ENCODE results near the gene MARVELD3. TPM values are rescaled to one million over a fixed set of nuclear protein-coding genes. Genes with fewer than 3 reads are reported as not detected.
"Not testable (repeated sequence)": the region's sequence is repeated elsewhere in the genome, so short reads cannot be mapped to it uniquely, and the experiment has no call there.

MARVELD3 gene
- total RNA-seq, 4 donors from 2014 or later, result 3.8 to 10.2 (median 6.2) TPM

- H3K36me3 ChIP-seq, result no peaks in the 10 kb centered on the region
- H3K4me3 ChIP-seq, result no peak overlapping the region
- WGBS, result 89% methylated on average over 4 of the region's 4 CpGs
- no peaks in the 10 kb centered on the region for H3K27me3 ChIP-seq
- H3K9me3 ChIP-seq, result no peaks in the 10 kb centered on the region
- H3K4me1 ChIP-seq, result no peaks in the 10 kb centered on the region
- DNase-seq (ENCODE audit: low spot score in 2 of 2), result no peak
- H3K27ac ChIP-seq, result no peak overlapping the region
- TF ChIP-seq POLR2AphosphoS5 (IDR thresholded peaks at IDR 0.05) (no peak), EP300 (IDR thresholded peaks at IDR 0.05) (no peak), CTCF (IDR thresholded peaks at IDR 0.05) (no peak), POLR2A (IDR thresholded peaks at IDR 0.05) (no peak)
Observed at GRCh38 chr16:71590584-71590983, 35.4 kb upstream of the MARVELD3 start.

DNA sequence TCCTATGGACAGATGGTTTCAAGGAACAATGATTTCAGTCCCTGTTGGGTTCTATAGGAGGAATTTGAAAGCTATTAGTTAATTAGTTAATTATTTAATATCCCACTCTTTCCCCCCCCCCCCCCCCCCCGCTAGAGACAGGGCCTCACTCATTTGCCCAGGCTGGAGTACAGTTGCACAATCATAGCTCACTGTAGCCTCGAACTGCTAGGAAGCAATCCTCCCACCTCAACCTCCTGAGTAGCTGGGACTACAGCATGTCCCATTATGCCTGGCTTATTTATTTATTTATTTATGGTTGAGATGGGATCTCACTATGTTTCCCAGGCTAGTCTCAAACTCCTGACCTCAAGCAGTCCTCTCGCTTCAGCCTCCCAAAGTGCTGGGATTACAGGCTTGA lies 34.1 kb upstream of the MARVELD3 start:
- Histone ChIP-seq H3K4me3 (no peak overlapping the region), H3K27me3 (no peaks in the 10 kb centered on the region), H3K27ac (no peak overlapping the region), H3K9me3 (no peaks in the 10 kb centered on the region), H3K4me1 (no peaks in the 10 kb centered on the region), H3K36me3 (no peaks in the 10 kb centered on the region)
- WGBS, result 74% methylated on average over 3 of the region's 3 CpGs
- no peak for TF ChIP-seq CTCF (IDR thresholded peaks at IDR 0.05)
- TF ChIP-seq EP300 (IDR thresholded peaks at IDR 0.05), result no peak
- no peak for TF ChIP-seq POLR2AphosphoS5 (IDR thresholded peaks at IDR 0.05)
- DNase-seq (ENCODE audit: low spot score in 2 of 2), result no peak

- no peak for DNase-seq (ENCODE audit: low spot score in 2 of 2)
- no peak overlapping the region for H3K4me3 ChIP-seq
- TF ChIP-seq EP300 (IDR thresholded peaks at IDR 0.05) (no peak), CTCF (IDR thresholded peaks at IDR 0.05) (no peak), POLR2AphosphoS5 (IDR thresholded peaks at IDR 0.05) (no peak), POLR2A (IDR thresholded peaks at IDR 0.05) (no peak)
- H3K36me3 ChIP-seq, result no peaks in the 10 kb centered on the region
- 79% methylated on average over 3 of the region's 3 CpGs for WGBS
- no peaks in the 10 kb centered on the region for H3K27me3 ChIP-seq
- no peaks in the 10 kb centered on the region for H3K9me3 ChIP-seq
- H3K4me1 ChIP-seq, result no peaks in the 10 kb centered on the region
- H3K27ac ChIP-seq, result no peak overlapping the region
Observed at GRCh38 chr16:71593048-71593999, 32.7 kb upstream of the MARVELD3 start.

- H3K4me3 ChIP-seq, result no peak overlapping the region
- DNase-seq (ENCODE audit: low spot score in 2 of 2), result no peak
- H3K9me3 ChIP-seq, result no peaks in the 10 kb centered on the region
- no peaks in the 10 kb centered on the region for H3K4me1 ChIP-seq
- no peak overlapping the region for H3K27ac ChIP-seq
- H3K36me3 ChIP-seq, result no peaks in the 10 kb centered on the region
- 86% methylated on average over 5 of the region's 5 CpGs for WGBS
- TF ChIP-seq POLR2AphosphoS5 (IDR thresholded peaks at IDR 0.05) (no peak), CTCF (IDR thresholded peaks at IDR 0.05) (no peak), EP300 (IDR thresholded peaks at IDR 0.05) (no peak), POLR2A (IDR thresholded peaks at IDR 0.05) (no peak)
- no peaks in the 10 kb centered on the region for H3K27me3 ChIP-seq
Observed at GRCh38 chr16:71594000-71594646, 31.9 kb upstream of the MARVELD3 start.

GRCh38 chr16:71595340-71595826 lies 30.6 kb upstream of the MARVELD3 start:
- not testable (repeated sequence) for H3K4me3 ChIP-seq; H3K27me3 ChIP-seq; H3K9me3 ChIP-seq; H3K36me3 ChIP-seq; DNase-seq (ENCODE audit: low spot score in 2 of 2); H3K4me1 ChIP-seq; H3K27ac ChIP-seq
- 89% methylated on average over 7 of the region's 7 CpGs for WGBS

DNA sequence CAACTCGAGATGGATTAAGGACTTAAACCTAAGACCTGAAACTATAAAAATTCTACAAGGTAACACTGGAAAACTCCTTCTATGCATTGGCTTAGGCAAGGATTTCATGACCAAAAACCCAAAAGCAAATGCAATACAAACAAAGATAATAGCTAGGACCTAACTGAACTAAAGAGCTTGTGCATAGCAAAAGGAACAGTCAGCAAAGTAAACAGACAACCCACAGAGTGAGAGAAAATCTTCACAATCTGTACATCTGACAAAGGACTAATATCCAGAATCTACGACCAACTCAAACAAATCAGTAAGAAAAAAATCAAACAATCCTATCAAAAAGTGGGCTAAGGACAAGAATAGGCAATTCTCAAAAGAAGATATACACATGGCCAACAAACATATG lies 27.6 kb upstream of the MARVELD3 start:
- H3K9me3 ChIP-seq; H3K27ac ChIP-seq; H3K4me3 ChIP-seq; DNase-seq (ENCODE audit: low spot score in 2 of 2); H3K36me3 ChIP-seq; H3K27me3 ChIP-seq; H3K4me1 ChIP-seq: not testable (repeated sequence)
- 61% methylated on average over 2 of the region's 2 CpGs for WGBS
